ENCODE data around the gene PLEK2.

The PLEK2 gene

GRCh38 chr14:67446371-67447032, 34.5 kb upstream of the PLEK2 start:
- no peaks in the 10 kb centered on the region for H3K9me3 ChIP-seq (ENCODE audit: control insufficient read depth, low read length)
- H3K4me1 ChIP-seq (ENCODE audit: control insufficient read depth, insufficient read depth, low read length, poor library complexity, severe bottlenecking), result no peaks in the 10 kb centered on the region
- H3K27ac ChIP-seq (ENCODE audit: insufficient read depth, low read length, poor library complexity, severe bottlenecking), result no peak overlapping the region
- no peaks in the 10 kb centered on the region for H3K36me3 ChIP-seq (ENCODE audit: control insufficient read depth, insufficient read depth, low read length)
- no peak overlapping the region for H3K4me3 ChIP-seq (ENCODE audit: insufficient read depth, low read depth, low read length, poor library complexity, severe bottlenecking)
- DNase-seq, result no peak
- H3K27me3 ChIP-seq (replicated peaks; ENCODE audit: control insufficient read depth, insufficient read depth, low read length, poor library complexity, severe bottlenecking), result no peaks in the 10 kb centered on the region

- Histone ChIP-seq H3K27ac (ENCODE audit: insufficient read depth, low read length, poor library complexity, severe bottlenecking) (no peak overlapping the region), H3K4me1 (ENCODE audit: control insufficient read depth, insufficient read depth, low read length, poor library complexity, severe bottlenecking) (no peaks in the 10 kb centered on the region), H3K9me3 (ENCODE audit: control insufficient read depth, low read length) (no peaks in the 10 kb centered on the region), H3K36me3 (ENCODE audit: control insufficient read depth, insufficient read depth, low read length) (no peaks in the 10 kb centered on the region), H3K27me3 (replicated peaks; ENCODE audit: control insufficient read depth, insufficient read depth, low read length, poor library complexity, severe bottlenecking) (no peaks in the 10 kb centered on the region), H3K4me3 (ENCODE audit: insufficient read depth, low read depth, low read length, poor library complexity, severe bottlenecking) (no peak overlapping the region)
- DNase-seq, result no peak
Observed at GRCh38 chr14:67444395-67444794, 32.4 kb upstream of the PLEK2 start.

GRCh38 chr14:67442139-67442906, 30.4 kb upstream of the PLEK2 start:
- Histone ChIP-seq H3K36me3 (ENCODE audit: control insufficient read depth, insufficient read depth, low read length) (no peaks in the 10 kb centered on the region), H3K4me3 (ENCODE audit: insufficient read depth, low read depth, low read length, poor library complexity, severe bottlenecking) (no peak overlapping the region), H3K27ac (ENCODE audit: insufficient read depth, low read length, poor library complexity, severe bottlenecking) (no peak overlapping the region), H3K9me3 (ENCODE audit: control insufficient read depth, low read length) (no peaks in the 10 kb centered on the region), H3K4me1 (ENCODE audit: control insufficient read depth, insufficient read depth, low read length, poor library complexity, severe bottlenecking) (no peaks in the 10 kb centered on the region), H3K27me3 (replicated peaks; ENCODE audit: control insufficient read depth, insufficient read depth, low read length, poor library complexity, severe bottlenecking) (no peaks in the 10 kb centered on the region)
- DNase-seq, result no peak

GRCh38 chr14:67441672-67442071, 29.7 kb upstream of the PLEK2 start:
- no peak overlapping the region for H3K27ac ChIP-seq (ENCODE audit: insufficient read depth, low read length, poor library complexity, severe bottlenecking)
- no peak overlapping the region for H3K4me3 ChIP-seq (ENCODE audit: insufficient read depth, low read depth, low read length, poor library complexity, severe bottlenecking)
- DNase-seq, result no peak
- H3K27me3 ChIP-seq (replicated peaks; ENCODE audit: control insufficient read depth, insufficient read depth, low read length, poor library complexity, severe bottlenecking), result no peaks in the 10 kb centered on the region
- H3K9me3 ChIP-seq (ENCODE audit: control insufficient read depth, low read length), result no peaks in the 10 kb centered on the region
- H3K4me1 ChIP-seq (ENCODE audit: control insufficient read depth, insufficient read depth, low read length, poor library complexity, severe bottlenecking), result no peaks in the 10 kb centered on the region
- no peaks in the 10 kb centered on the region for H3K36me3 ChIP-seq (ENCODE audit: control insufficient read depth, insufficient read depth, low read length)

- H3K9me3 ChIP-seq (ENCODE audit: control insufficient read depth, low read length), result no peaks in the 10 kb centered on the region
- no peak overlapping the region for H3K27ac ChIP-seq (ENCODE audit: insufficient read depth, low read length, poor library complexity, severe bottlenecking)
- no peak overlapping the region for H3K4me3 ChIP-seq (ENCODE audit: insufficient read depth, low read depth, low read length, poor library complexity, severe bottlenecking)
- no peaks in the 10 kb centered on the region for H3K36me3 ChIP-seq (ENCODE audit: control insufficient read depth, insufficient read depth, low read length)
- DNase-seq, result no peak
- no peaks in the 10 kb centered on the region for H3K4me1 ChIP-seq (ENCODE audit: control insufficient read depth, insufficient read depth, low read length, poor library complexity, severe bottlenecking)
- no peaks in the 10 kb centered on the region for H3K27me3 ChIP-seq (replicated peaks; ENCODE audit: control insufficient read depth, insufficient read depth, low read length, poor library complexity, severe bottlenecking)
Observed at GRCh38 chr14:67441256-67441655, 29.3 kb upstream of the PLEK2 start.

- DNase-seq, result no peak
- Histone ChIP-seq H3K9me3 (ENCODE audit: control insufficient read depth, low read length) (no peaks in the 10 kb centered on the region), H3K4me3 (ENCODE audit: insufficient read depth, low read depth, low read length, poor library complexity, severe bottlenecking) (no peak overlapping the region), H3K4me1 (ENCODE audit: control insufficient read depth, insufficient read depth, low read length, poor library complexity, severe bottlenecking) (no peaks in the 10 kb centered on the region), H3K27me3 (replicated peaks; ENCODE audit: control insufficient read depth, insufficient read depth, low read length, poor library complexity, severe bottlenecking) (no peaks in the 10 kb centered on the region), H3K36me3 (ENCODE audit: control insufficient read depth, insufficient read depth, low read length) (no peaks in the 10 kb centered on the region), H3K27ac (ENCODE audit: insufficient read depth, low read length, poor library complexity, severe bottlenecking) (no peak overlapping the region)
Observed at GRCh38 chr14:67440513-67440912, 28.5 kb upstream of the PLEK2 start.

- no peak for DNase-seq
- Histone ChIP-seq H3K4me3 (ENCODE audit: insufficient read depth, low read depth, low read length, poor library complexity, severe bottlenecking) (no peak overlapping the region), H3K9me3 (ENCODE audit: control insufficient read depth, low read length) (no peaks in the 10 kb centered on the region), H3K36me3 (ENCODE audit: control insufficient read depth, insufficient read depth, low read length) (no peaks in the 10 kb centered on the region), H3K4me1 (ENCODE audit: control insufficient read depth, insufficient read depth, low read length, poor library complexity, severe bottlenecking) (no peaks in the 10 kb centered on the region), H3K27ac (ENCODE audit: insufficient read depth, low read length, poor library complexity, severe bottlenecking) (no peak overlapping the region), H3K27me3 (replicated peaks; ENCODE audit: control insufficient read depth, insufficient read depth, low read length, poor library complexity, severe bottlenecking) (no peaks in the 10 kb centered on the region)
Observed at GRCh38 chr14:67438969-67439368, 27.0 kb upstream of the PLEK2 start.

- Histone ChIP-seq H3K27me3 (replicated peaks; ENCODE audit: control insufficient read depth, insufficient read depth, low read length, poor library complexity, severe bottlenecking) (no peaks in the 10 kb centered on the region), H3K9me3 (ENCODE audit: control insufficient read depth, low read length) (no peaks in the 10 kb centered on the region), H3K4me1 (ENCODE audit: control insufficient read depth, insufficient read depth, low read length, poor library complexity, severe bottlenecking) (no peaks in the 10 kb centered on the region), H3K4me3 (ENCODE audit: insufficient read depth, low read depth, low read length, poor library complexity, severe bottlenecking) (no peak overlapping the region), H3K36me3 (ENCODE audit: control insufficient read depth, insufficient read depth, low read length) (no peaks in the 10 kb centered on the region), H3K27ac (ENCODE audit: insufficient read depth, low read length, poor library complexity, severe bottlenecking) (no peak overlapping the region)
- no peak for DNase-seq
Observed at GRCh38 chr14:67436006-67436866, 24.3 kb upstream of the PLEK2 start.

- H3K36me3 ChIP-seq (ENCODE audit: control insufficient read depth, insufficient read depth, low read length), result no peaks in the 10 kb centered on the region
- H3K4me1 ChIP-seq (ENCODE audit: control insufficient read depth, insufficient read depth, low read length, poor library complexity, severe bottlenecking), result no peaks in the 10 kb centered on the region
- no peak overlapping the region for H3K4me3 ChIP-seq (ENCODE audit: insufficient read depth, low read depth, low read length, poor library complexity, severe bottlenecking)
- H3K9me3 ChIP-seq (ENCODE audit: control insufficient read depth, low read length), result no peaks in the 10 kb centered on the region
- DNase-seq, result no peak
- H3K27me3 ChIP-seq (replicated peaks; ENCODE audit: control insufficient read depth, insufficient read depth, low read length, poor library complexity, severe bottlenecking), result no peaks in the 10 kb centered on the region
- no peak overlapping the region for H3K27ac ChIP-seq (ENCODE audit: insufficient read depth, low read length, poor library complexity, severe bottlenecking)
Observed at GRCh38 chr14:67435603-67436002, 23.6 kb upstream of the PLEK2 start.

Data from effector memory CD4-positive, alpha-beta T cell (primary cell).